ENCODE results near the gene EEPD1. TPM values are rescaled to one million over a fixed set of nuclear protein-coding genes. Genes with fewer than 3 reads are reported as not detected.
"Not testable (repeated sequence)": the region's sequence is repeated elsewhere in the genome, so short reads cannot be mapped to it uniquely, and the experiment has no call there.

EEPD1 gene
- total RNA-seq, 2 experiments from 2014 or later: 1.3 TPM

DNA sequence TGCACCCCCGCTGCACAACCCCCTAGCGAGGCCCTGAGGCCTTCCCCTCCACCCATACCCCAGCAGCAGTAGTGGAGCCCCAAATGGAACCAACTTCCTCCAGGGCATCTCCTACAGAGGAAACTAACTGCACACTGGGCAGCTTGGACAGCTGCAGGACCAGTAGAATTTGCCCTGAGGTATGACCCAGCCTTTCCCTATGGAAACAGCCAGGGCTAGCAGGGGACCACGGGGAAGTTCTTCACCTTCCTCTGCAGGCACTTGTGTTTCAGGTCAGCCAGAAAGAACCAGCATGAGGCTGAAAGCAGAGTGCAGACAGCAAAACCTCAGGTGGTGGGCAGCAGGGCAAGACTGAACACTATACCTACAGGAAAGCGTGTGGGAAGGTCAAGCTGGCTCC lies 5.7 kb upstream of the EEPD1 start:
- H3K27me3 Mint-ChIP-seq: no peaks in the 10 kb centered on the region
- H3K4me3 Mint-ChIP-seq: no peak overlapping the region
- CTCF ChIA-PET: no interaction called here
- DNase-seq: no peak
- no peak for ATAC-seq
- H3K36me3 Mint-ChIP-seq (ENCODE audit: low read depth): no peaks in the 10 kb centered on the region
- intact Hi-C loops (cut with DNase I, micrococcal nuclease): no loop called here
- H3K27ac Mint-ChIP-seq: no peak overlapping the region
- POLR2A ChIA-PET: no interaction called here
- no peaks in the 10 kb centered on the region for H3K9me3 Mint-ChIP-seq (ENCODE audit: low read depth)
- H3K4me1 Mint-ChIP-seq: peaks cover 5% of the 10 kb centered on the region

GRCh38 chr7:36148422-36149065 lies 4.5 kb upstream of the EEPD1 start:
- no peaks in the 10 kb centered on the region for H3K36me3 Mint-ChIP-seq (ENCODE audit: low read depth)
- H3K4me1 Mint-ChIP-seq: peaks cover 6% of the 10 kb centered on the region
- CTCF ChIA-PET: no interaction called here
- intact Hi-C loops (cut with DNase I, micrococcal nuclease): no loop called here
- no peaks in the 10 kb centered on the region for H3K9me3 Mint-ChIP-seq (ENCODE audit: low read depth)
- no peak overlapping the region for H3K4me3 Mint-ChIP-seq
- DNase-seq (no peak), ATAC-seq (no peak)
- POLR2A ChIA-PET: no interaction called here
- no peaks in the 10 kb centered on the region for H3K27me3 Mint-ChIP-seq
- H3K27ac Mint-ChIP-seq: no peak overlapping the region

DNA sequence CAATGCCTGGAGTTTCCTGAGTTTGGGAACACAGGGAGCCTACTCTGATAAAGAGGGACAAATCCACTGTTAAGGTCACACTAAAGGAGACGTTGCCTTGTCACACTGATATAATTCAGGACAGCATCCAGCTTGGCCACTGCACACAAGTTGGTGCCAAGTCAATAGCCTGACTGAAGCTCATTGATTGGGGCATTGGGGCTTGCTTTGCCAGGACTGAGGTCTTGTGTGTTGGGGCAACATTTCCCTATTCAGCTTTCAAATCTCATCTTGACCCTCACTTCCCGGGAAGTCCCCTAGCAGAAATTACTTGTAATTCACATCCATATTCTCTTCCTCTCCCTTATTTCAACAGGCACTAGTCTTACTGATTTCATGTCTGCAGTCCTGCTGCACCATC lies 3.8 kb upstream of the EEPD1 start:
- POLR2A ChIA-PET, CTCF ChIA-PET: not testable (repeated sequence)

GRCh38 chr7:36149694-36150452 lies 3.2 kb upstream of the EEPD1 start:
- intact Hi-C loops (cut with DNase I, micrococcal nuclease): no loop called here
- Mint-ChIP-seq H3K36me3 (ENCODE audit: low read depth) (no peaks in the 10 kb centered on the region), H3K4me3 (no peak overlapping the region), H3K27me3 (no peaks in the 10 kb centered on the region), H3K27ac (no peak overlapping the region), H3K9me3 (ENCODE audit: low read depth) (no peaks in the 10 kb centered on the region), H3K4me1 (peaks cover 11% of the 10 kb centered on the region)
- DNase-seq (no peak), ATAC-seq (no peak)
- ChIA-PET CTCF (interaction anchor here (1.2 kb wide), 2 partner anchors 21 to 34 kb away, joined by 3 to 7 read pairs; no protein-coding TSS in a partner anchor), POLR2A (no interaction called here)

More for the DNA sequence above, 3.8 kb upstream of the EEPD1 start:
- H3K36me3 Mint-ChIP-seq (ENCODE audit: low read depth); H3K27ac Mint-ChIP-seq; ATAC-seq; intact Hi-C loops (cut with DNase I, micrococcal nuclease); H3K9me3 Mint-ChIP-seq (ENCODE audit: low read depth); H3K4me3 Mint-ChIP-seq; DNase-seq; H3K27me3 Mint-ChIP-seq: not testable (repeated sequence)
- peaks cover 11% of the 10 kb centered on the region for H3K4me1 Mint-ChIP-seq

DNA sequence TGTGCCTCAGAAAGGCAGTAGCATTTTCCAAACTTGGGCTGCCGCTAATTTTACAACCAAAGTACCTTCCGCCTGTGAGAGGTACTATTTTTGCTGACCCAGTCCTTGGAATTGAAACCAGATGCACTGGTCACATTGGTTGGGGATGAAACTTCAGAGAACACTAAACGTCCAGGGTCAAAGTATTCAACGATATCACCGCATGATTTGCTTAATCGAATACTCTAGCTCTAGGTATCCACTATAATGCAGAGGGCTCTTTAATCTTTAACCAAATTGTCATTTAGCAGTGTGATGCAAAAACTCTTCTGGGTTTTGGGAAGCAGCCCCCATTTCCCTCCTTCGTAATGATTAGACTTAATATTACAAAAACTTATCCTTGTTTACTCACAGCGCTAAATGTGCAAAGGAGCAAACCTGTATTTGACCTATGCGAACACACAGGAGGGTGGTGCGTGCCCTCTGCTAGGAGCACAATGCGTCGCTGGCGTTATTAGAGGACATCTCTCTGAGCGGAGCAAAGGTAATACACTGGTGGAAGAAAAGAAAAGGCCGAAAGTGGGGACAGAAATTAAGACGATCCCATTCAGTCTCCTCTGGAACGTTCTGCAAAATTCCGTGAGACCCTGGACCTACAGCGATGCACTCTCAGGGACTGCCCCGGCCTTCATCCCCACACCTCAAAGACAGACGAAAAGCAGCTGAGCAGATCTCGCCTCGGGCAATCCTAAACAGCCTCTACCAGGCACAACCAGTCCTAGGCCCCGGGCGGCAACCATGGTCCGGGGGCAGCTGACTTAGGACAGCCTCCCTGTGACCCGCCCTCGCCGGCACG lies 916 bp upstream of the EEPD1 start:
- DNase-seq (no peak), ATAC-seq (no peak)
- no peaks in the 10 kb centered on the region for H3K27me3 Mint-ChIP-seq
- H3K4me3 Mint-ChIP-seq: peak overlapping the region; percentile 71
- ChIA-PET CTCF (no interaction called here), POLR2A (no interaction called here)
- intact Hi-C loops (cut with DNase I, micrococcal nuclease): loop anchor here (1.0 to 2.0 kb wide), 4 partner anchors 215 to 457 kb away; partner anchors contain the start of genes SEPTIN7 (in 2 of the 2) and HERPUD2 (in 1 of the 2)
- peaks cover 27% of the 10 kb centered on the region for H3K4me1 Mint-ChIP-seq
- peak overlapping the region; percentile 43 for H3K27ac Mint-ChIP-seq
- no peaks in the 10 kb centered on the region for H3K36me3 Mint-ChIP-seq (ENCODE audit: low read depth)
- no peaks in the 10 kb centered on the region for H3K9me3 Mint-ChIP-seq (ENCODE audit: low read depth)

DNA sequence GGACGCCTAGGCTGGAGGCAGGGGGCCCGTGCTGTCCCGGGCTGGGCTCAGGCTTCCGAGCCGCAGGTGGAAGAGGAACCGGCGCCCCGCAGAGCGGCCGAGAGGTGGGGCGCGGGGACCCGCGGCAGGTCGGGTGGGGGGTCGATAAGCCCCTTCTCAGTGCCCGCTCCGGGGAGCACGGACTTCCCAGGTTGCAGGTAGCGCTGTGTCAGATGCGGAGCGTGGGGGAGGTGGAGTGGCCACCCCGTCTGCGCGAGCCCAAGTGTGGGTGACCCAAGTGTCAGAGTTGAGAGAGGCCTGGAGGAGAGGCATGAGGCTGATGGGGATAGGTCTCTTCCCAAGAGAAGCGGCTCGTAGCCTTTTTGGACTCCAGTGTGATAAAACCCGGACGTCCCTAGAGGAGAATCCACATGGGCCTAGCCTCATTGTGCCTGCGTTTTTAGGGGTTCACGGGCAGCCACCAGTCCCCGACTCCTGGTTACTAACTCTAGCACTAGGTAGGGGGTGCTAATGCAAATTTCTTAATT lies 580 bp downstream of the EEPD1 start:
- intact Hi-C loops (cut with DNase I, micrococcal nuclease): loop anchor here (1.0 to 2.0 kb wide), 7 partner anchors 38 to 353 kb away; partner anchors contain the start of genes ANLN (in 1 of the 2) and SEPTIN7 (in 1 of the 2)

DNA sequence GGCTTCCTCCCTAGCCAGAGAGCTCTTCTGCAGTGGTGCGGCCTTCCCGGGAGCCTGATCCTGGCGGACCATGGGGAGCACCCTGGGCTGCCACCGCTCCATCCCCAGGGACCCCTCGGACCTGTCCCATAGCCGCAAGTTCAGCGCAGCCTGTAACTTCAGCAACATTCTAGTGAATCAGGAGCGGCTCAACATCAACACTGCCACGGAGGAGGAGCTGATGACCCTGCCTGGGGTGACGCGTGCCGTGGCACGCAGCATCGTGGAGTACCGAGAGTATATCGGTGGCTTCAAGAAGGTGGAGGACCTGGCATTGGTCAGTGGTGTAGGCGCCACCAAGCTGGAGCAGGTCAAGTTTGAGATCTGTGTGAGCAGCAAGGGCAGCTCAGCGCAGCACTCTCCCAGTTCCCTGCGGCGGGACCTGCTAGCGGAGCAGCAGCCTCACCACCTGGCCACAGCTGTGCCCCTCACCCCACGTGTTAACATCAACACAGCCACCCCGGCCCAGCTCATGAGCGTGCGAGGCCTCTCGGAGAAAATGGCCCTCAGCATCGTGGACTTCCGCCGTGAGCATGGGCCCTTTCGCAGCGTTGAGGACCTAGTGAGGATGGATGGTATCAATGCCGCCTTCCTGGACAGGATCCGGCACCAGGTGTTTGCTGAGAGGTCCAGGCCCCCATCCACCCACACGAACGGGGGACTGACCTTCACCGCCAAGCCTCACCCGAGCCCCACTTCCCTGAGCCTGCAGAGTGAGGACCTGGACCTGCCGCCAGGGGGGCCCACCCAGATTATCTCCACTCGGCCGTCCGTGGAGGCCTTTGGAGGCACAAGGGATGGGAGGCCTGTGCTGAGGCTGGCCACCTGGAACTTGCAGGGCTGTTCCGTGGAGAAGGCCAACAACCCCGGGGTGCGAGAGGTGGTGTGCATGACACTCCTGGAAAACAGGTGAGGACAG lies 1.5 kb downstream of the EEPD1 start:
- POLR2A ChIA-PET: no interaction called here
- DNase-seq (no peak), ATAC-seq (no peak)
- intact Hi-C loops (cut with DNase I, micrococcal nuclease): no loop called here
- H3K27ac Mint-ChIP-seq: no peak overlapping the region
- CTCF ChIA-PET: interaction anchor here (1.0 kb wide), 1 partner anchor 212 kb away, joined by 3 read pairs; no protein-coding TSS in a partner anchor
- H3K36me3 Mint-ChIP-seq (ENCODE audit: low read depth): no peaks in the 10 kb centered on the region
- no peaks in the 10 kb centered on the region for H3K27me3 Mint-ChIP-seq
- H3K9me3 Mint-ChIP-seq (ENCODE audit: low read depth): no peaks in the 10 kb centered on the region
- H3K4me1 Mint-ChIP-seq: peaks cover 29% of the 10 kb centered on the region
- peak overlapping the region; percentile 71 for H3K4me3 Mint-ChIP-seq

More for the DNA sequence above, 580 bp downstream of the EEPD1 start:
- no peak for ATAC-seq
- no peaks in the 10 kb centered on the region for H3K27me3 Mint-ChIP-seq
- DNase-seq: peak; percentile 40
- H3K9me3 Mint-ChIP-seq (ENCODE audit: low read depth): no peaks in the 10 kb centered on the region
- H3K4me3 Mint-ChIP-seq: peak overlapping the region; percentile 71
- POLR2A ChIA-PET: no interaction called here
- H3K36me3 Mint-ChIP-seq (ENCODE audit: low read depth): no peaks in the 10 kb centered on the region
- CTCF ChIA-PET: no interaction called here
- peaks cover 29% of the 10 kb centered on the region for H3K4me1 Mint-ChIP-seq
- peak overlapping the region; percentile 32 for H3K27ac Mint-ChIP-seq

DNA sequence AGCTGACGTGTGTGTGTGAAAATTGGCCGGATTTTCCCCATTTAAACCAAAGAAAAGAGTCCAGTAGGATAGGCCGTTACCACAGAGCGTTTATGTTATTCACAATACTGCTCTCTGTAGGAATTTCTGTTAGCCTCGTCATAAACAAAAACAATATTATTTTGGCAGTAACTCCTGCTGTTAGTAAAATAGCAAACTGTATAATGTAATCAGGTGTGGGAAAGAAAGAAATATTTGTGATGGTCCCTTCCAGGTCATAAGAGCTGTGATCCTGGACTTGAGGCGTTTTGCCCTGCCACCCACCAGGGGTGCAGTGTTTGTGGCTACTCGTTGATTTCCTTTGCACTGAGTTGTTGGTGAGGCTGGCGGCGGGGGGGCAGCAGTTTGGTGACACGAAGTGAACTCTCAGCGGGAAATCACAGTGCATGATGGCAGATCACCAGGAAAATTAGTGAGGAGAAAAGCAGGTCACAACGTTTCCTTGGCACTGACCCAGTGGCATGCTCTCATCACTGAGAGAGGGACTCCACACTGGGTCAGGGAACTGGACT lies 2.8 kb downstream of the EEPD1 start:
- ATAC-seq (no peak), DNase-seq (peak; percentile 17)
- Mint-ChIP-seq H3K36me3 (ENCODE audit: low read depth) (no peaks in the 10 kb centered on the region), H3K4me3 (no peak overlapping the region), H3K9me3 (ENCODE audit: low read depth) (no peaks in the 10 kb centered on the region), H3K4me1 (peaks cover 32% of the 10 kb centered on the region), H3K27me3 (no peaks in the 10 kb centered on the region), H3K27ac (no peak overlapping the region)
- POLR2A ChIA-PET: interaction anchor here (1.0 kb wide), 1 partner anchor 124 kb away, joined by 3 read pairs; no protein-coding TSS in a partner anchor
- intact Hi-C loops (cut with DNase I, micrococcal nuclease): no loop called here
- CTCF ChIA-PET: no interaction called here

DNA sequence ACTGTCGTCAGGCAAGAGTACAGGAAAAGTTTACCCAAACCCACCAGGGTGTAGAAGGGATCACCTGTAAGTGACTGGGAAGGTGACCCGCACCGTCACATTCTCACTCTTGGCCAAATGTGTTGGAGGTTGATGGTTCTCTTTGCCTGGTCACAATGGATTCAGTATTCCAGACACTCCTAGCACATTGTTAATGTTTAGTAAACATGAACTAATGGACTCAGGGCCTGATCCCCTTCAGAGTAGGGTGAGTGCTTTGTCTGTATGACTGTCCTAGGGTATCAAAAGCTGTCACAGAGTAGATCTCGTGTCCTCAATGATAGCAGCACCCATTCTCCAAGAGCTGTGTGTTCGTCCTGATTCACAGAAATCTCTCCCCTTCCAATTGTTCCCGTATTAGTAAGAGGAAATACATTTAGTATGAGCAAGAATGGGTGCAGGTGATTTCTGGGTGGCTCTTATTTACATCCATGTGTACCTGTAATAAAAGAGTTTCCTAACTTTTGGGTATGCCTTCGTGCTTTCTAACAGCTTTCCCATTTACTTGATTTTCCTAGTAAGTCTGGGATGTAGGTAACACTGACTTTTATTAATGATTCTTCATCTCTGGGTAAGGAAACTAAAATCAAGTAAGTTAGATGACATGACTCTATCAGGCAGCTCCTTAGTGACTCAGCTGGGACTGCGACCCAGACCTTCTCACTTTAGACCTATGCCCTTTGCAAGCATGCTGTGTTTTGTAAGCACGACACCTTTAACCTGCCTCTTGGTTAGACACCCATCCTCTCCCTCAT lies 4.7 kb downstream of the EEPD1 start:
- H3K4me3 Mint-ChIP-seq: no peak overlapping the region
- no peaks in the 10 kb centered on the region for H3K36me3 Mint-ChIP-seq (ENCODE audit: low read depth)
- ChIA-PET CTCF (no interaction called here), POLR2A (no interaction called here)
- intact Hi-C loops (cut with DNase I, micrococcal nuclease): no loop called here
- no peaks in the 10 kb centered on the region for H3K9me3 Mint-ChIP-seq (ENCODE audit: low read depth)
- peaks cover 30% of the 10 kb centered on the region for H3K4me1 Mint-ChIP-seq
- no peaks in the 10 kb centered on the region for H3K27me3 Mint-ChIP-seq
- no peak for DNase-seq
- no peak for ATAC-seq
- H3K27ac Mint-ChIP-seq: no peak overlapping the region

DNA sequence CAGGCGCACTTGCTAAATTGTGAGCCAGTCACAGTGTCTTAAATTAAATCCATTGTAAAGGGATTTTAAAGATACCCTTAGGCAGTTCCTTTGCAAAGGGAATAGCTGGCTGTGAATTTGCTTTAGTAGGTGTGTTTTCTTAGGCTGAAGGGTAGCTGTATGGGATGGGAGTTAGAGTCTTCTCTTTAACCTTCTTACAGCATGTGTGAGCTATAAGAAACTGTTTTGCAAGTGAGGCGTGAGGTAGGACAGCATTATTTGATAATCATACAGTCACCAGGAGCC lies 5.2 kb downstream of the EEPD1 start:
- Mint-ChIP-seq H3K4me1 (peaks cover 30% of the 10 kb centered on the region), H3K4me3 (no peak overlapping the region), H3K36me3 (ENCODE audit: low read depth) (no peaks in the 10 kb centered on the region), H3K27ac (no peak overlapping the region), H3K27me3 (no peaks in the 10 kb centered on the region), H3K9me3 (ENCODE audit: low read depth) (no peaks in the 10 kb centered on the region)
- intact Hi-C loops (cut with DNase I, micrococcal nuclease): no loop called here
- POLR2A ChIA-PET: no interaction called here
- no peak for ATAC-seq
- CTCF ChIA-PET: no interaction called here
- no peak for DNase-seq
